COR-L47 (cell line): ENCODE results near the gene WDR1.

Experiments used
- DNase-seq: peaks from one replicate; lab custom pipeline; 2025; lab: John Stamatoyannopoulos, UW

WDR1 gene

DNA sequence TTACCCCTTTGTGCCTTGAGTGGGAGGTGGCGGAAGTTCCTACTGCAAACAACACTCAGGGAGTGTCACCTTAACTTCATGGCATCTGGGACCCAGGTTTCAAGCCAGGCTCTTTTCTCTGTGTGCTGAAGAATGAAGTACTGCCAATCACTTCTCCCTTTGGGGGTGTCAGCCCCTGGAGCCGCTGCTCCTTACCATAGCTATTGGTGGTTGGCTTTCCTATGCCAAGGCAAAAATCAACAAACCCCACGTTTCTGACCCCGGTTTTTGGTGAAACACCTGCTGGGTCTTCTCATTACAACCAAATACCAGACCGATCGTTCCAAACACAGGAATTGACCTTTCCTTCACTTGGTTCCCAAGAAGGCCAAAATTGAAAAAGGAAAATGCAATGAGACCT lies 75.6 kb downstream of the WDR1 start:
- DNase-seq, result no peak

DNA sequence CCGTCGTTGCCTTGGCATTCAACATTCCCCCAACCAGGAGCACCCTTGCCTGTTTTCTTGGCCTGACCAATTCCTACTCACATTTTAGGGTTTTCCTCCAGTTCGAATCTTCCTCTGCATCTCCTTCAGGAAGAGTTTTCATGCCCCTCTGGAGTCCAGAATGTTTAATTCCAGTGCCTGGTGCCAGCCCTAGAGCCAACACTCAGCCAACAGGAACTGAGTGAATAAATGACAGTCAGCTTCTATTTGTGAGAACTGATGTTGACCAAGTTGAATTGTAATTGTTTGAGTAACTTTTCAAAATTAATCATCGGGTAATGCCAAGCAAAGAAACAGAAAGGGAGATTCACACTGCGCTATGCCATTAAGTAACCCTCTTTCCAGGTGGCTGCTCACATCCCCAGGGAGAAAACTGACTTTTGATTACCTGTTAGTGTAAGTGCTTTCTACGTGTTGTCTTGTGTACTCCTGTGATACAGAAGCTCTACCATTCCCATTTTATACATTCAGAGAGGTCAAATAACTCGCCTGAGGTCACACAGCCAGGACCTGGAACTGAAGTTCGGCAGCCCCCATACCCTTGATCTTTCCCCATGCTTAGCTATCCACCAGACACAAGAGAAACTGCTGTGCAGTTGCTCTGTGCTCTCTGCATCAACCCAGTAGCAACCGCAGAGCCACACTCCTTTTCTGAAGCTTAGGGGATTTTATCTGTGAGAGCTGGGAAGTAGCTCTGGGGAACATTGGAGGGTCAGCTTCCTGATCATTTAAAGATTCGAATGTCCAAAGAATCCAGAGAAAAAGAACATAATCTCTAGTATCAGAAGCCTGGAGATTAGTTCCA lies 76.3 kb downstream of the WDR1 start:
- DNase-seq, result no peak

DNA sequence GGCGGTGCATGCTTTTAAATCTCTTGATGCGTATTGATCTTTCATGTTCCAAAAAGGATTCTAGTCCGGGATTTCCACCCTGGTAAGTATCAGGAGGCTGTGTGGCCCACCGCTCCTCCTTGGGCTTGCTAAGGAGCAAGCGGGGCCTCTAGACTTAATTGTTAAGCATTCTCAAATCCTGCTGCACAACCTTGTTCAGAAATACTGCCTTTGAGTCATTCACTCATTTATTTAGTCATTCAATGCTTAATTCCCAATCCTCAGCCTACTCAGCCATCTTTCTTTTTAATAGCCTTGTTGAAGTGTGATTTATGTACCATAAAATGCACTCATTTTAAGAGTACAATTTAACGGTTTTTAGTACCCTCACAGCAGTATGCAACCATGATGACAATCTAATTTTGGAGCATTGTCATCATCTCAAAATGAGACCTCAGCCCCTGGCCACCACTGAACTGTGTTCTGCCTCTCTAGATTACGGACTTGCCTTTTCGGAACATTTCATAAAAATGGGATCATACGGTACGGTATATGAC lies 79.7 kb downstream of the WDR1 start:
- no peak for DNase-seq

DNA sequence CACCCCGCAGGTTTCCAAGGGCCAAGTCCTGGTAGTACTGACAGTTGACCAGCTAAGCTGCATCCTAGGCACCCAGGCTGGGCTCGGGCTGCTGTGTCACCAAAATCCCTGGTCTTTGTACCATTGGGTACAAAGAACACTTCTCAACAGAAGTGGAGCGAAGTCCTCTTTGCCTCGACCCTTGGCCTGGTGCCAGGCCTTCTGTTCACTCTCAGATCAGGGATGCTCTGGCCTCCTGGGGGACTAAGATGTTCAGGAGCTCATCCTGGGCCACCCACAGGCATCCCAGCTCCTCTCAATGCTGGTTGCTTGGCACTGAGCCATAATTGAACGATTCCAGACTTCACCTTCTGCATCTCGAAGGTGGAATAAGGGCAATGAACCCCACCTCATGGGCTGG lies 81.5 kb downstream of the WDR1 start:
- no peak for DNase-seq

DNA sequence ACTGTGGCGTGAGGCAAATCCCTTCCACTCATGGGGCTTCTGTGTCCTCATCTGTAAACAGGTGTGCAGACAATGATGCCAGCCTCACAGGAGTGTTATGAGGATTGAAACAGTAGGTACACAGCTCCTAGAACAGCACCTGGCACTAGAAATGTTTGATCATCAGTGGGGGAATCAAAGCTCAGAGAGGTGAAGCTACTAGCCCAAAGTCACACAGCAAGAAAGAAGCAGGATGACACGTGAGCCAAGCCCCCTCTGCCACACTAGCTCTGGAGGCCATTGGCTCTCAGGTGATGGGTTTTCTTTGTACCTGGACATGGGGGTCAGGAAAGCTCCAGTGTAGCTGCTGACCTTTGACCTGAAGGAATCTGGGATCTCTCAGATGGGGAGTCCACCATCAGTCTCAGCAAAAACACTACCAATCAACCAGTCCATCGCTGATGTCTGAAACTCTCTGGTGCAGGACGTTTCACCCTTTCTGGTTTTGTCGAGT lies 81.9 kb downstream of the WDR1 start:
- DNase-seq, result no peak

DNA sequence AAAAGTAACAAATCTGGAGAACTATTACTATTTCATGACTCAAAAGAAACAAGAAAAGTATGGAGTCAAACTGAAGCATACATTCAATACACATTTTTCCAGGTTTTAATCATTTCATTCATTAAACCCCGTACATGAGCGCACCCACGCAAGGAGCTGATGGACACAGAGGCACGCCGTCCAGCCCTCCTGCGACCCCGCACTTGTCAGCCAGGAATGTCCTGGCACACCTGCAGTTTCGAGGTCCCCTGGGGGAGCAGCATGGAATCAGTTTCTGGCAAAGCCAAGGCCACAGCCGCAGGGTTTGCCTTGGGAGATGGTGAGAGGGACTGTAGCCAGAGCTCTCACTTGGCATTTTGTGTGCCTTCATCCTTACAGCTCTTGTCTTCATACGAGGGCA lies 82.5 kb downstream of the WDR1 start:
- DNase-seq, result no peak

DNA sequence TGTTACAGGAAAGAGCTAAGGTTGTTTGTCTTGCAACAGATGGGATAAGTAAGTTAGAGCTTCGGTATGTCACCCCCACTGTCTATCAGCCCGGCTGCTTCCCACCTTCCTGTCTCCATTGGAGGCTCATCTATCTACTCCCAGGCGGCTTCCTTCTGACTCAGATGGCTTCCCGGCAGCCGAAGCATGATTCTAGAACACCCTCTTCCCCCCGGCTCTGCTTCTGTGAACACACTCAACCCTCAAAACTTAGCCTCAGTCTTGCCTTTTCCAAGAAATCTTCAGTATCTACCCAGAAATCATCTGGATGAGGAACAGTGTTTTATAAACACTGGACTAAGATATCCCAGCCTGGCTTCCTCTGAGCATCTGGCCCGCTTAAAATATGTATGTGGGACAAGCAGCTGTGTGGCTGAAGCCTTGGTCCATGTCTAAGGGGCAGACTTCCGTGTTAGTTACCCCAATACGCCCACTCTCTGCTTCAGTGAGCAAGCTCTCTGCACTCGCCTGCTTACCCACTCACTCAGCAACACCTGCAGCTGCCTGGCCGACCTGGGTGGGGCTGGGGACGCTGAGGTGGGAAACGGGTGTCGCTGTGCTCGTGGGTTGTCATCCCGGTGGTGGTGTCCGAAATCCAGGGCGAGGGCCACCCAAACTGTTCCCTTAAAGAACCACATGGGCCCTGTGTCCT lies 83.3 kb downstream of the WDR1 start:
- no peak for DNase-seq

DNA sequence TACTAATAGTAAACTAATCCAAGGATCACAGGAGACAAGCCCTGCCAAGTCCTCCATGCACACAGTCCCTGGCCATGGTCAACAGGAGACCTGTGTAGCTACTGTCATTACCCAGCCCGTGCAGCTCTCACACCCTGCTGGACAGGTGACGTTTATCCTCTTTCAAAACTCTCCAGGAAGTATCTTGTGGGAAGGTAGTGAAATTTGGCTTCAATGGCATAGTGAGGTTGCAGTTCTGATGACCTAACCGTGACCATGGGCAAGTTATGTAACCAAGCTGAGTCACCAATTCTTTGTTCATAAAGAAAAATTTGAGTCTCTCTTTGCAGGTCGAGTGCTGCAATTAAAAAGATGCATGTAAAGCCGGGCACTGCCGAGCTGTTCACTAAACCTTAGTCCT lies 84.0 kb downstream of the WDR1 start:
- DNase-seq, result no peak

DNA sequence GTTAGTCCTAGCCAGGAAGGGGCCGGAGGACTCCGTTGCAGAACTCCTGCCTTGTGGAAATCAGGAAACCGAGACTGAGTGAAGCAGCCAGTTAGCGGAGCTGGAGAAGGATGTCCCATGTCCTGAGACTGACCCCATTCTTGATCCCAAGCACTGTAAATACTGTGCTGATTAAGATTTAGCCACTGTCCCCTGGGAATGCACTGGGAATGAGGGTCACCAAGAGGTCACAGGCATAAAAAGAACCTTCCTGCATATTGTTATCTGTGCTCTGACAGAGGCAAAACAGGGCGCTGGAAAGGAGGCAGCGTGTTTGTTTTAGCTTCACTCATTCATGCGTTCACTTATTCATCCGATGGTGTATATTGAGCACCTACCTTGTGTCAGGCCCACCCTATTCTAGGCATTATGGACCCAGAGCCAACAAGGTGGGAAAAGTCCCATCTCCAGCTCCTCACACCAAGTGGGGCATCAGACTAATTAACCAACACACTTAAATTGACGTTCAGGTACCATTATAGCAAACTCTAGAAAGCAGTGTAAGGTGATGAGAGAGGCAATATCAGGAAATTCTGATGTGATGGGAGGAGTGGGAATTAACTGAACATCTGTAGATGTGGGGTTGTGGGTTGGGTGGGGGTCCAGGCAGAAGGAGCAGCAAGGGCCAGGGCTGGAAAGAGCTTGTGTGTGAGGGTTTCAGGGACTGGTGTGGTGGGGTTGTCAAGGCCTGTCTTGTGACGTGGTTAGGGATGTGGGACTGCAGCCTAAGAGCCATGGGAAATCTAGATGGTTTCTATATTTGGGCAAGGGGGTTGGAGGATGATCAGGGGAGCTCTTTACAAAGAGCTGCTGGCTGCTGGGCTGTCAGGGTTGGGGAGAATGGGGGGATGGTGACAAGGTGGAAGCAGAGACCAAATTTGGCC lies 84.7 kb downstream of the WDR1 start:
- no peak for DNase-seq

DNA sequence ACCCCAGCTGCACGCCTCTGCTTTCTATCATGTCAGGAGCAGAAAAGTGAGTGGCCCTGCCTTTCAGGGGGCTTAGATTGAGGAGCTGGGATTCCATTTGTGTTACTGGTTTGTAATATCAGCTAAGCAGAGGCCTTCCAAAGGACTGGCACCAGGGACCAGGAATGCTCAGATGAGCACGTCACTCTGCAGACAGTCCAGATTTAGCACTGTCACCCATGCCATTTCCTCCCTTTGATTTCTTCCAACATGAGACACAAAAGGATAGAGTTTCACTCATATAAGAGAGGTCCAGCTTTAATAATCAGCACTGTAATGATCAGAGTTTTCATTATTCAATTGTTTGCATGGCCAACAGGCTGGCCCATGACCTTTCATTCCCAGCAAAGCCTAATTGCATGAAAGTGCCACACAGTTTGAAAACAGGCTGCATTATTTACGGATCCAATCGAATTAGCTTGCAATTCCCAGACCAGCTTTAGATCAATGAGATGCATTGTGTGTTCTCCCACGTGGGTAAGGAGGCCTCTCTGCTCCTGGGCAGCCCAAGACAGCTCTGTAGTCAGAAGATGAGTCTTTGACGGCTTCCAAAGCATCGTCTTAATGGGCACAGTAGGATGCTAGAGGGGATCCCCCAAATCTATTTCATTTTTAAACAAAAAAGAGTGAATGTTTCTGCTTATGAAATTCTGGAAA lies 85.5 kb downstream of the WDR1 start:
- DNase-seq, result no peak

DNA sequence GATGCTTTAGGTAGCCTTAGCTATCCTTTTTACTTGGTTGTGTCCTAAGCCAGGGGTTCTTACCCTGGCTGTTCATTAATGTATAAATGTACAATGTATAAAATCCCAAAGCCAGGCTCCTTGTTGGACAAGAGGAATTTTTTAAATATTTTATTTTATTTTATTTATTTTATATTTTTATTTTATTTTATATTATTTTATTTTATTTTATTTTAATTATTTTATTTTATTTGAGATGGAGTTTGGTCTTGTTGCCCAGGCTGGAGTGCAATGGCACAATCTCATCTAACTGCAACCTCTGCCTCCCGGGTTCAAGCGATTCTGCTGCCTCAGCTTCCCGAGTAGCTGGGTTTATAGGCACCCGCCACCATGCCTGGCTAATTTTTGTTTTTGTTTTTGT lies 87.2 kb downstream of the WDR1 start:
- no peak for DNase-seq

DNA sequence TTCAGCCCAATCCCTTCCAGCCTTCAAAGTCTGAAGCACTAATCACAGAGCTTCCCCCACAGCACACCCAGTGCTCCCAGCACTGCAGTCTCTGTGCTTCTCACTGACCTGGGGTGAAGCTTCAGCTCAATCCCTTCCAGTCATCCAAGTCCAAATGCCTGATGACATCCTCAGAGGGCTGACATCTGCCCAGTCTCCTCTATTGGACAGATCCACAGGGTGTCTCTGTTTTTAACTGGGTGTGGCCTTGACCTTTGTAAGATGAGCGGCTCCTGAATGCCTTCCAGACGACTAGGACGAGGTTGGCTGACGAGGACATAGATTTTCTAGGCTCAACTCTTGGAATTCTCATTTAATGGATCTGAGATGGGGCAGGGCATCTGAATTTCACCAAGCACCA lies 87.7 kb downstream of the WDR1 start:
- DNase-seq, result no peak

DNA sequence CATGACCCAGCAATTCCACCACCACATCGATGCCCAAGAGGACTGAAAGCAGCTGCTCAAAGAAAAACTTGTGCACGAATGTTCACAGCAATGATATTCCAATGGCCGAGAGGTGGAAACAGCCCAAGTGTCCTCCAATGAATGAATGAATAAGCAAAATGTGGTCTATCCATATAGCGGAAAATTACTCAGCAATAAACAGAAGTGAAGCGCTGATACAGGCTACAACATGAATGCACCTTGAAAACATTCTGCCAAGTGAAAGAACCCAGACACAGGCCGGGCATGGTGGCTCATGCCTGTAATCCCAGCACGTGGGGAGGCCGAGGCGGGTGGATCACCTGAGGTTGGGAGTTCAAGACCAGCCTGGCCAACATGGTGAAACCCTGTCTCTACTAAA lies 90.1 kb downstream of the WDR1 start:
- no peak for DNase-seq

DNA sequence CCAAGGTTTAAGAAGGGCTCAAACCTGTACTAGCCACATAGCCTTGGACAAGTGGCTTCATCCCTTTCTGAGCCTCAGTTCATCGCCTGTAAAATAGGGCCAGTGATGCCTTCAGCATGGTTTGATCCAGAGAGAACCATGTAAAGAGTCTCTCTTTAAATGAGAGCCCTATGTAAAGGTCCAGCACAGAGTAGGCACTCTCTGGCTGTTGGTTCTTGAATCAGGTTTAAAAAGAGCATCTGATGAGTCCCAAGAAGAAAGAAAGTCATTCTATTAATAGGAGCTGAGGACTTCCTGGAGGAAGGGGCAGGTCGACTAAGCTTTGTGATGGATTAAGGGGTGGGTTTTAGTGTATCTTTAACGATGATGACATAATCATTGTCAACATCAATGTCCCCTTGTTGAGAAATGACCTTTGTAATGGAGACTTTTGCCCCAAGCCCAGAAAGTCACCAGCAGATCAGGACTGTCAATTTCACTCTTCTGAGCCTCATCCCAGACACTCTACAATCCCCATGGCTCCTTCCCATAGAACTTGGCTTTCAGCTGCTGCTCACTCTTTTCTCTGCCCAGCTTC lies 91.3 kb downstream of the WDR1 start:
- DNase-seq, result no peak
